ENCODE results near the gene ALPK1. TPM values are rescaled to one million over a fixed set of nuclear protein-coding genes. Genes with fewer than 3 reads are reported as not detected.
"Not testable (repeated sequence)": the region's sequence is repeated elsewhere in the genome, so short reads cannot be mapped to it uniquely, and the experiment has no call there.

The ALPK1 gene
- total RNA-seq, 2 experiments from 2014 or later, result 3.8 to 4.4 TPM

DNA sequence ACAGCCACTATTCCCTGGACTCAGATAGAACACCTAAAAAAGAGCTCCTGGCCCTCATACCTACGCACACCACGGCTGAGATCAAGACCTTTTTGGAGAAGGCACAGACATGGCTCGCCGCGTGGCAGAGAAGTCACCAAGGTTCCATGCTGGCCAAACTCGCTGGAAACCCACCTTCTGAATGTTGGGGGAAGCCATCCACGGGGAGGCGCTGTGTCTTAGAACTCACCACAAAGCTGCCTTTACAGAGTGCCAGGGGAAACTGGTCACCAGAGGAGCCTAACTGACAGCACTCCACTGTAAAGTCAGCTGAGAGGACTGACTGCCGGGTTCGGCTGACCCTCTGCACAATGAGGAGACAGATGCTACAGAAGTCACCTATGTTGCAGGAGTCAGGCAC is 120.9 kb downstream of the ALPK1 start:
- ChIA-PET CTCF (no interaction called here), POLR2A (no interaction called here)

DNA sequence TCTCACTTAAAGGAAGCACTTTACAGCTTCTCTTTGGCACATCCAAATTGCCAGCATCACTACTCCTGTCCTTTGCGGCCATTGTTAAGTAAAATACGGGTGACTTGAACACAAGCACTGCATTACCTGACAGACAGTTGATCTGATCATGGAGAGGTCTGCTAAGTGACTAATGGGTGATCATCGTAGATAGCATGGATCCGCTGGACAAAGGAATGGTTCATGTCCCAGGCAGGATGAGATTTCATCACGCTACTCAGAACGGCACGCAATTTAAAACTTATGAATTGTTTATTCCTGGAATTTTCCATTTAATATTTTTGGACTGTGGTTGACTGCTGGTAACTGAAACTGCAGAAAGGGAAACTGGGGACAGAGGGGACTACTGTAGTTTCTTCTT is 124.7 kb downstream of the ALPK1 start:
- POLR2A ChIA-PET, result no interaction called here

DNA sequence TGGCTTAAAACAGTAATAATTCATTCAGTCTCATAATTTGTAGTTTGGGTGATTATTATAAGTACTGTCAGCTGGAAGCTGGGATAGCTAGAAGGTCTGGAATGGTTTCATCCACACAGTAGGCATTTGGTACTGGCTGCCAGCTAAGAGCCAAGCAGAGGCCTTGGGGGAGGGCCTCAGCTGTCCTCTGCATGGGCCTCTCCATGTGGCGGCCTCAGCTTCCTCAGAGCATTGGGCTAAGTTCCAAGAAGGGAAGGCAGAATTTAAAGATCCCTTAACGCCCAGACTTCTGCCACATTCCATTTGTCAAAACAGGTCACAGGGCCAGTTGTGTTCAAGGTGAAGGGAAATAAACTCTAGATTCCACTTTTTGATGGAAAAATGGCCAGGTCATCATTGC is 125.5 kb downstream of the ALPK1 start:
- POLR2A ChIA-PET, result no interaction called here
- CTCF ChIA-PET, result no interaction called here

More for the DNA sequence above, 124.7 kb downstream of the ALPK1 start:
- CTCF ChIA-PET, result no interaction called here

DNA sequence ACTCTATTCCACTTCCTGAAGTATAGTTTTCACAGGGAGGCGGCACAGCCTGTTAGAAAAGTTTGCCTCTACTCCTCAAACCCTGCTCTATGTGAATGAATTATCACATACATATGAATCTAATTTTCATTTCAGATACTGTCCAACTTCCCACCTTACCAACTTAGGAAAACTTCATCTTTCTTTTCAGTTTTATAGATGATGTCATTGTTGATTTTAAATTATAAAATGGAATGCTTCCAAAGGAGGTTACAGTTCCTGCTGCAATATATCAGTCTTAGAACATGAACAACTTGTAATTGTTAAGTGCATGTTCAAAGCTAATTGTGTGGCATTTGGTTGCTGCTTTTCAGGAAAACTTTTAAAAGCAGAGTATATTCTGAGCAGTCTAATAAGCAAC is 126.4 kb downstream of the ALPK1 start:
- ChIA-PET CTCF (no interaction called here), POLR2A (no interaction called here)

DNA sequence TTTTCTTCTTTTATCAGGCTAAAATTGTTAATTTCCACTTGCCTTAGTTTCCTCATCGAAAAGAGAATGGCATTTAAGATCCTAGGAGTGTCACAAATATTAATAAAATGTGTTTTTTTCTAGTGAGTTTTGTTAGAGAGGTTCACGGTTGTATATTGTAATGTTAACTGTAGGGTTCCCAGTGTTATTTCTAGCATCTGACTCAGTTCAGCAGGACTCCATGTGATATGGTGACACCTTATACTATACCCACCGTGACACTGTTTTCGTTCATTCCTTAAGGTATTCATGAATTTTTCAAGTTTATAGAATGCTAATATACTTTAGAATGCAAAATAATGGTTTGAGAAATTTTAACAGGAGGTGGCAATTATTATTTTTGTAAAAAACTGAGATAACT is 128.7 kb downstream of the ALPK1 start:
- POLR2A ChIA-PET, result no interaction called here

DNA sequence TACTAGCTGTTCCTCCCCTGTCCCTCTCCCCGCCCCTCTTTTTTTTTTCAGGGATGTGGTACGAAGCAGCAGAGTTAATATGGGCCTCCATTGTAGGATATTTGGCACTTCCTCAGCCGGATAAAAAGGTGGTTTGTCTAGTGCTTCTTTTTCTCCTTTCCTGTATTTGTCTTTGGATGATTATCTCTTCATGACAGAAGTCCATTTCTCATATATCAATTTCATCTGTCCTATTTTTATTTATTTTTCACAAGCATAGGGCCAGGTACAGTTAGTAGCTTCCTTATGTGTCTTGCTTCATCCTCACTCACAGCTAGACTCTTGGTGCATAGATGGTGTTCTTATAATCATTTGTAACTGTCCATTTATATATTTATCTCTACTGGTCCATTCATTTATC is 129.2 kb downstream of the ALPK1 start:
- CTCF ChIA-PET, result no interaction called here
- POLR2A ChIA-PET, result no interaction called here

More for the DNA sequence above, 128.7 kb downstream of the ALPK1 start:
- CTCF ChIA-PET, result no interaction called here

DNA sequence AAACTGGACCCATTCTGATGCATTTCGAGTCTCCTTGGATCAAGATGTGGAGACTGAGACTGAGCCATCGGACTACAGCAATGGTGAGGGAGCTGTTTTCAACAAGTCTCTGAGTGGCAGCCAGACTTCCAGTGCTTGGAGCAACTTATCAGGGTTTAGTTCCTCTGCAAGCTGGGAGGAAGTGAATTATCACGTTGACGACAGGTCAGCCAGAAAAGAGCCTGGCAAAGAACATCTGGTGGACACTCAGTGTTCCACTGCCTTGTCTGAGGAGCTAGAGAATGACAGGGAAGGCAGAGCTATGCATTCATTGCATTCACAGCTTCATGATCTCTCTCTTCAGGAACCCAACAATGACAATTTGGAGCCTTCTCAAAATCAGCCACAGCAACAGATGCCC is 134.0 kb downstream of the ALPK1 start:
- POLR2A ChIA-PET, result no interaction called here
- CTCF ChIA-PET, result no interaction called here

DNA sequence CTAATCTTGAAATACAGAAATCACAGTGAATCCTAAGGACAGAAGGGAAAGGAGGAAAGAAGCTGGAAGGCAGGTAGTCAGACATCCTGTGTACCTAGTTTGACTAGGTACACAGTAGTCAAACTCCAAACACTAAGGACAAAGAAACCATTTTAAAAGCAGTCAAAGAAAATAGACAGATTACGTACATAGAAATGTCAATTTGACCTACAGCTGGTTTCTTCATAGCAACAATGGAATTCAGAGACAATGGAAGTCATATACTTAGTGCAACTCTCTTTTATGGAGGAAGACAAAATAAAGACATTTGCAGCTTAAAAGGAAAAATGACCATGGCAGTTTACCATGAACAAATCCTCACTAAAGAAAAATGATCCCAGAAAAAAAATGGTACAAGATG is 139.8 kb downstream of the ALPK1 start:
- POLR2A ChIA-PET, result no interaction called here
- CTCF ChIA-PET, result no interaction called here

DNA sequence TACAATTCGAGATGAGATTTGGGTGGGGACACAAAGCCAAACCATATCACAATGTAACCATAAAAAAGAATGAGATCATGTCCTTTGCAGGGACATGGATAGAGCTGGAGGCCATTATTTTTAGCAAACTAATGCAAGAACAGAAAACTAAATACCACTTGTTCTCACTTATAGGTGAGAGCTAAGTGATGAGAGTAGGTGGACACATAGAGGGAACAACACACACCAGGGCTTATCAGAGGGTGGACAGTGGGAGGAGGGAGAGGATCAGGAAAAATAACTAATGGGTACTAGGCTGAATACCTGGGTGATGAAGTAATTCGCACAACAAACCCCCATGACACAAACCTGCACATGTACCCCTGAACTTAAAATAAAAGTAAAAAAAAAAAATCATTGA is 145.1 kb downstream of the ALPK1 start:
- CTCF ChIA-PET, POLR2A ChIA-PET: not testable (repeated sequence)

DNA sequence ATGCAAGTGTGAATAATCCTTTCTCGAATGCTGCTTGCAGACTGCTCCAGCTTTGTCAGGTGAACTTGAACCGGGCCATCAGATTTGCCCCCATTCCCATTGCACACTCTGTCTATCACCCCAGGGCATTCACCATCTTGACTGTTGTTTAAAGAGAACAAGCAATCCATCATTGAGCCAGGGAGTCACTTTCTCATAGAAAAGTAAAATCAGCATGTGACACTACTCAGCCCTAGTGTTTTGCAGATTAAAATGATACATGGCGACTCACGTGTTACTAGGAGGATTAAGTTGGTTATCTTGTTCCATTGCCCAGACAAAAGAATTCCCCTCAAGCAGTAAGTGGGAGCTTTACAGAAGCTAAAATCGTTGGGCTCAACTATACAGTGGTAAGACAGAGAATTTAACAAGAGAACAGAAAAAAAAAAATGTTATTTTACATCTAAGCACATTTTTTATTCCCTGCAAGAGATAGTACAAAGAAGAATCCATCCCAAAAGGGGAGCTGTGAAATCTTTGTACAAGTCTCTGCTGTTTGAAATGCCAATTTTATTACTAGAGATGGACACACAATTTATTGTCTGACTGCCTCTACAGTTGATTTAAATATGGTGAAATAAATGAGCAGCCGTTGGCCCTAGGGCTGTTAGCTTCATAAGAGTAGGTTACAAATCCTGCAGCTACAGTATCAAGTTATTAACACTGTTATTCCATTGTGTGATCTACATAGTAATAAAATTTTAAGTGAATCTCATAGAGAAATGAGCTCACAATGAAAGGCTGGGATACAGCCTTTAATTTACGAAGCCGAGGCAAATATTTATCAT is 151.3 kb downstream of the ALPK1 start:
- ChIA-PET POLR2A (no interaction called here), CTCF (no interaction called here)

DNA sequence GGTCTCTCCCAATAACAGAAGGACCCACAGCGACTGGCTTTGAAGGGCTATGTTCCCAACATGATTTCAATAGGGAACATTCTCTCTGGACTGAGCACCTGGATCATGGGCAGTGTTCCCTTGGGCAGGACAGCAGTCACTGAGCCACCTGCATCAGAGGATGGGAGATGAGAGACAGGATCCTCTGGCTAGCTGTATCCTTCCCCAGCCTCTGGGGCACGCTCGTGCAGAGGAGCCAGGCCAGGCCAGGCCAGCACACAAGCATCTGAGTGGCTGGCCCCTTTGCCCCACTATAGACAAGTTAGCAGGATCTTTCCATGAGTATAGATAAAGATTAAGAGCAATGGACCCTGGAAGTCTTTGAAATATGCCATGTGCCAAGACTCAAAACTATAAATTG is 152.5 kb downstream of the ALPK1 start:
- CTCF ChIA-PET, result no interaction called here
- POLR2A ChIA-PET, result no interaction called here

DNA sequence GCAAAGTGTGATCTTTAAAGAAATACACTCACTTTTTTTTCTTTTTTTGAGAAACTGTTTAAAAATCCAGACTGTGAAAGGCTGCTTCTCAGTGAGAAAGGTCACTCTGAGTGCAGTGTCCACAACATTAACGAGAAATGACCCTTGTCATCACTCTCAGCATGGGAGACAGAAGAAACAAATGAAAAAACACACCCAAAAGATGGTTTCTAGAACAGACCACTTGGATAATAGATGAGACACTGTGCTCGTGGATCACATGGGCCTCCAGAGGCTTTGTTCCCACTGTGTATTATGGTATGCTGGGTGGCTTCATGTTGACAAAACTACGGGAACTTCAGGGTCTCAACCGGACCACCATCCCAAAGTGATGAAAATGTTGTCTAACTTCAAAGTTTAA is 153.9 kb downstream of the ALPK1 start:
- ChIA-PET POLR2A (no interaction called here), CTCF (no interaction called here)

DNA sequence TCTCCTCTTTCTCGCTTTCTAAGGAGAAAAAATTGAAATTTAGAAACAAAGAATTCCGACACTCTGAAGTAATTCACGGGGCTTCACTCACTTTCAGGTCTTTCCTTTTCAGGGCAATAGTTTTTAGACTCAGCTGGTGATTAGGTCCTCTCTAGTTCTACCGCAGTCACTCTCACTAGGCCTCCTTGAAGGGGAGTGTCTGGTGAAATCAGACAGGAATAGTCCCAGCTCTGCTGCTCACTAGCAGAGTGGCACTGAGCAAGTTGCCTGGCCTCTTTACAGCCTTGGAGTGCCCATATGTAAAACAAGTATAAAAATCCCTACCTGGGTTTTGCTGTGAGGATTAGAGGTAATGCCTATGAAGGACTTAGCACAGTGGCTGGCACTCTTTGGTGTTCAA is 154.7 kb downstream of the ALPK1 start:
- CTCF ChIA-PET, result no interaction called here
- POLR2A ChIA-PET, result no interaction called here

DNA sequence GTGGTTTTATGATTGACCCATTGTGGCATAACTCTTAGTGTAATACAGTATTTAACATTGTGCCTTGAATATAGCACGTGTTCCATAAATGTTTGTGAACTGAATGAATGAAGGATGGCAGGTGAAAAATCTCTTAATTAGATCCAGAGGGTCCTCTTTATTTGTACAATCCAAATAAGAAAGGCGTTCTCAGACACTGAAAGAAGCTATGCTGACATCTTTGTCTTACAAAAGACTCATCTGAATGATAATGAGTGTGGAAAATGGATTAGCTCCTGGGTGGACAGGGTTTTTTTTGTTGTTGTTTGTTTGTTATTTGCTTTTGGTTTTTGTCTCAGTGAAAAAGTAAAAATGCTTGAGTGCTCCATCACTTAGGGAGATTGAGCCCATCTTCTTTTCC is 156.2 kb downstream of the ALPK1 start:
- ChIA-PET POLR2A (no interaction called here), CTCF (no interaction called here)

DNA sequence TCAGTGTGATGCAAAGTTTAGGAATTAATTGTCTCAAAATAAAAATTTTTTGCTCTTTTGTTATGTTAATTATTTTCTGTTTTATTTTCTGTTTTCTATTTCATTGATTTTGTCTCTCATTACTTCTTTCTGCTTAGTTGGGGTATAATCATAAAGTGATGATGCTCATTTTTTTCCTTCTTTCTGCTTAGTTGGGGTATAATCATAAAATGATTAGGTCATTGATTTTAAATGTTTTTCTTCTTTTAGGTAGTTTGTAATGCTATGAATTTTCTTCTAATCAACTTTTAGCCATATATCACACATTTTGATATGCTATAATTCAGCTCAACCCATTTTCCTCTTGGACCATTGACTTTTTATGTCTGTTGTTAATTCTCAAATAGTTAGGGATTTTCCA is 175.1 kb downstream of the ALPK1 start:
- ChIA-PET CTCF (no interaction called here), POLR2A (no interaction called here)

DNA sequence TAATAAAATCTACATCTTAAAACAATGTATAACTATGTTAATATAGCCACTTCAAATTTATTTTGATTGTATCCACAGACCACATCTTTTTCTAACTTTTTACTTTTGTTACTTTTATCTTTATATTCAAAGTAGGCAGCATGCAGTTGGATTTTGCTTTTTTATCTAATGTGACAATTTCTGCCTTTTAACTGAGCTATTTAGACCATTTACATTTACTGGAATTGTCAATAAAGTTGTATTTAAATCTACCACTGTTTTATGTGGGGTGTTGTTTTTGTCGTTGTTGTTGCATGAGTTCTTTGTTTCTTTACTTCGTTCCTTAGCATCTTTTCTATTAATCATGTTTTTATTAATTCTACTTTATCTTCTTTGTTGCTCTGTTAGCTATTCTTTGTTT is 176.8 kb downstream of the ALPK1 start:
- CTCF ChIA-PET, result no interaction called here
- POLR2A ChIA-PET, result no interaction called here

DNA sequence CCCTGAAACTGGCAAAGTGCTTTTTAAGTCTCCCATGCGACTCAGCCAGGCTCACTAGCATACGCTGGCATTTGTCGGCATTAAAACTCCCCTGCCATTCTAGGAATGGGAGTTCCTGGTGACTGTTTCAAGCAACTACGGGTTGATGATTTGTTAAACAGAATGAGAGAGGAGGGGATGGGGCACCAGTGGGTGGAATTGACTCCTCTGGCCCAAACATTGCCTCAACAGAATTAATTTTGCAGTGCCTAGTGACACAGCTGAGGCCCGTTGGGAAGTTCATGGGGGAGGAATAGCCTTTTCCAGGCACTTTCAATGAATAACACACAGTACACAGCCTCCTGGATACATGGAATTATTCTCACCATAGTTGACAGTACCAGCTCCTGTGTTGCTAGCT is 188.8 kb downstream of the ALPK1 start:
- POLR2A ChIA-PET, result no interaction called here
- CTCF ChIA-PET, result no interaction called here

DNA sequence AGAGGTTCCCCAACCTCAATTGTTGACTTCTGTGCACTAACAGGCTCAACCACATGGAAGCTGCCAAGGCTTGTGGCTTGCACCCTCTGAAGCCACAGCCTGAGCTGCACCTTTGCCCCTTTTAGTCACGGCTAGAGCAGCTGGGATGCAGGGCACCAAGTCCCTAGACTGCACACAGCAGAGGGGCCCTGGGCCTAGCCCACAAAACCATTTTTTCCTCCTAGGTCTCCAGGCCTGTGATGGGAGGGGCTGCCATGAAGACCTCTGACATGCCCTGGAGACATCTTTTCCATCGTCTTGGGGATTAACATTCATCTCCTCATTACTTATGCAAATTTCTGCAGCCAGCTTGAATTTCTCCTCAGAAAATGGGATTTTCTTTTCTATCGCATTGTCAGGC is 193.6 kb downstream of the ALPK1 start:
- CTCF ChIA-PET, POLR2A ChIA-PET: not testable (repeated sequence)

Other genes with a start within 250 kb of the ALPK1 start
- 1 to 10 TPM; 6.6 TPM for gene FAM241A, start 151.9 kb upstream of the ALPK1 start, total RNA-seq
- gene AP1AR, start 65.6 kb upstream of the ALPK1 start, total RNA-seq, result 10 to 100 TPM; 21.7 to 24.5 TPM
- gene TIFA, start 11.5 kb upstream of the ALPK1 start, total RNA-seq, result 10 to 100 TPM; 36.1 to 37.8 TPM
- gene NEUROG2, start 218.8 kb downstream of the ALPK1 start, total RNA-seq, result not detected

All from activated CD8-positive, alpha-beta memory T cell treated with anti-CD3 and anti-CD28 coated beads for 36 hours (primary cell).